Immature natural killer cell (primary cell): ENCODE data around the gene KNOP1. TPM values are rescaled to one million over a fixed set of nuclear protein-coding genes. Genes with fewer than 3 reads are reported as not detected.

Experiments used
- DNase-seq, 3 donors: peaks; one replicate each; pipeline ENCODE4 v3.0.0; 2022; ENCODE audit warnings: mixed read lengths in 1 of 3
- H3K27ac Mint-ChIP-seq, 6 donors: one replicate each; pipeline ENCODE4 v1.8.0; 2020; ENCODE audit warnings: mixed read lengths in 6 of 6, mild to moderate bottlenecking in 5 of 6, inconsistent platforms in 4 of 6, moderate library complexity in 3 of 6
- H3K27me3 Mint-ChIP-seq, 3 donors: one replicate each; pipeline ENCODE4 v1.8.0; 2020 to 2021; ENCODE audit warnings: low read depth in 3 of 3, mild to moderate bottlenecking in 3 of 3, mixed read lengths in 3 of 3, moderate library complexity in 3 of 3, inconsistent platforms in 1 of 3
- H3K36me3 Mint-ChIP-seq, 3 donors: one replicate each; pipeline ENCODE4 v1.8.0; 2020; ENCODE audit warnings: mixed read lengths in 3 of 3, inconsistent platforms in 2 of 3, mild to moderate bottlenecking in 2 of 3
- H3K4me1 Mint-ChIP-seq, 2 donors: one replicate each; pipeline ENCODE4 v1.8.0; 2020; ENCODE audit warnings: inconsistent platforms in 2 of 2, mild to moderate bottlenecking in 2 of 2, mixed read lengths in 2 of 2, moderate library complexity in 1 of 2
- H3K4me3 Mint-ChIP-seq, 5 donors: one replicate each; pipeline ENCODE4 v1.8.0; 2020; ENCODE audit warnings: mild to moderate bottlenecking in 5 of 5, mixed read lengths in 5 of 5, inconsistent platforms in 3 of 5, moderate library complexity in 3 of 5
- H3K9me3 Mint-ChIP-seq, 6 donors: one replicate each; pipeline ENCODE4 v1.8.0; 2020; ENCODE audit warnings: mild to moderate bottlenecking in 6 of 6, mixed read lengths in 6 of 6, inconsistent platforms in 4 of 6, moderate library complexity in 3 of 6
- polyA plus RNA-seq, 3 donors: library from polyadenylated mRNA; unstranded; fragments of 300-500 nt; fragmentation: Illumina TruSeq; gene quantifications; one replicate each; pipeline ENCODE4 v1.2.3, GENCODE V29; 2021

KNOP1 gene
- polyA plus RNA-seq, 3 donors from 2014 or later = 2.8 to 9.3 (median 3.6) TPM

GRCh38 chr16:19708296-19709205 lies 9.5 kb downstream of the KNOP1 start:
- no peak for DNase-seq
- H3K4me3 Mint-ChIP-seq = no peak overlapping the region
- no peak overlapping the region for H3K27ac Mint-ChIP-seq
- no peaks in the 10 kb centered on the region for H3K4me1 Mint-ChIP-seq
- peaks cover 11 to 35% (median 15%) of the 10 kb centered on the region in 3 donors for H3K36me3 Mint-ChIP-seq
- peaks cover 0 to 4% (median 3%) of the 10 kb centered on the region in 3 donors for H3K27me3 Mint-ChIP-seq
- H3K9me3 Mint-ChIP-seq = no peaks in the 10 kb centered on the region

- Mint-ChIP-seq H3K9me3 (no peaks in the 10 kb centered on the region), H3K36me3 (peaks cover 15 to 37% (median 16%) of the 10 kb centered on the region in 3 donors), H3K4me3 (no peak overlapping the region), H3K27ac (no peak overlapping the region), H3K4me1 (no peaks in the 10 kb centered on the region), H3K27me3 (peaks cover 0 to 3% (median 1%) of the 10 kb centered on the region in 3 donors)
- no peak for DNase-seq
Observed at GRCh38 chr16:19707569-19708295, 10.3 kb downstream of the KNOP1 start.

- Mint-ChIP-seq H3K27ac (no peak overlapping the region), H3K9me3 (no peaks in the 10 kb centered on the region), H3K4me1 (no peaks in the 10 kb centered on the region), H3K36me3 (peaks cover 15 to 41% (median 19%) of the 10 kb centered on the region in 3 donors), H3K27me3 (peaks cover 0 to 3% (median 1%) of the 10 kb centered on the region in 3 donors), H3K4me3 (no peak overlapping the region)
- DNase-seq = no peak
Observed at GRCh38 chr16:19706846-19707245, 11.2 kb downstream of the KNOP1 start.

- Mint-ChIP-seq H3K4me1 (no peaks in the 10 kb centered on the region), H3K9me3 (no peaks in the 10 kb centered on the region), H3K27me3 (peaks cover 0 to 3% (median 1%) of the 10 kb centered on the region in 3 donors), H3K27ac (no peak overlapping the region), H3K36me3 (peaks cover 12 to 40% (median 19%) of the 10 kb centered on the region in 3 donors), H3K4me3 (no peak overlapping the region)
- no peak for DNase-seq
Observed at GRCh38 chr16:19705843-19706242, 12.2 kb downstream of the KNOP1 start.

- peaks cover 0 to 3% (median 1%) of the 10 kb centered on the region in 3 donors for H3K27me3 Mint-ChIP-seq
- H3K9me3 Mint-ChIP-seq = no peaks in the 10 kb centered on the region
- H3K36me3 Mint-ChIP-seq = peaks cover 12 to 46% (median 24%) of the 10 kb centered on the region in 3 donors
- H3K27ac Mint-ChIP-seq = no peak overlapping the region
- no peaks in the 10 kb centered on the region for H3K4me1 Mint-ChIP-seq
- DNase-seq = no peak
- H3K4me3 Mint-ChIP-seq = no peak overlapping the region
Observed at GRCh38 chr16:19705146-19705501, 12.9 kb downstream of the KNOP1 start.

GRCh38 chr16:19704321-19705145 lies 13.5 kb downstream of the KNOP1 start:
- Mint-ChIP-seq H3K36me3 (peaks cover 8 to 44% (median 22%) of the 10 kb centered on the region in 3 donors), H3K4me1 (no peaks in the 10 kb centered on the region)

GRCh38 chr16:19703172-19703889 lies 14.7 kb downstream of the KNOP1 start:
- H3K9me3 Mint-ChIP-seq = no peaks in the 10 kb centered on the region
- H3K27me3 Mint-ChIP-seq = peaks cover 0 to 1% (median 0%) of the 10 kb centered on the region in 3 donors
- DNase-seq = no peak
- peaks cover under 1 to 2% of the 10 kb centered on the region in 2 donors for H3K4me1 Mint-ChIP-seq
- H3K27ac Mint-ChIP-seq = peak overlapping the region in 2 of 6 donors; percentile 15 to 40
- no peak overlapping the region for H3K4me3 Mint-ChIP-seq
- peaks cover 4 to 47% (median 20%) of the 10 kb centered on the region in 3 donors for H3K36me3 Mint-ChIP-seq

More at GRCh38 chr16:19704321-19705145, 13.5 kb downstream of the KNOP1 start:
- H3K4me3 Mint-ChIP-seq = no peak overlapping the region
- no peak overlapping the region for H3K27ac Mint-ChIP-seq
- H3K9me3 Mint-ChIP-seq = no peaks in the 10 kb centered on the region
- peaks cover 0 to 3% (median 0%) of the 10 kb centered on the region in 3 donors for H3K27me3 Mint-ChIP-seq
- DNase-seq = no peak

- no peak overlapping the region for H3K27ac Mint-ChIP-seq
- no peak for DNase-seq
- H3K4me3 Mint-ChIP-seq = no peak overlapping the region
- H3K9me3 Mint-ChIP-seq = no peaks in the 10 kb centered on the region
- peaks cover 8 to 45% (median 22%) of the 10 kb centered on the region in 3 donors for H3K36me3 Mint-ChIP-seq
- peaks cover 0 to 1% (median 0%) of the 10 kb centered on the region in 3 donors for H3K27me3 Mint-ChIP-seq
- peaks cover 20% of the 10 kb centered on the region in 2 donors for H3K4me1 Mint-ChIP-seq
Observed at GRCh38 chr16:19701091-19701490, 16.9 kb downstream of the KNOP1 start.

GRCh38 chr16:19700319-19700781 lies 17.7 kb downstream of the KNOP1 start:
- Mint-ChIP-seq H3K9me3 (no peaks in the 10 kb centered on the region), H3K27me3 (peaks cover 0 to 1% (median 0%) of the 10 kb centered on the region in 3 donors), H3K36me3 (peaks cover 8 to 42% (median 22%) of the 10 kb centered on the region in 3 donors), H3K4me1 (peaks cover 24 to 25% of the 10 kb centered on the region in 2 donors), H3K27ac (peak overlapping the region in 1 of 6 donors; percentile 34), H3K4me3 (no peak overlapping the region)
- no peak for DNase-seq

- Mint-ChIP-seq H3K36me3 (peaks cover 8 to 40% (median 22%) of the 10 kb centered on the region in 3 donors), H3K4me3 (no peak overlapping the region), H3K9me3 (no peaks in the 10 kb centered on the region), H3K27ac (no peak overlapping the region), H3K27me3 (peaks cover 0 to 1% (median 0%) of the 10 kb centered on the region in 3 donors), H3K4me1 (peaks cover 27 to 28% of the 10 kb centered on the region in 2 donors)
- DNase-seq = no peak
Observed at GRCh38 chr16:19699472-19699871, 18.6 kb downstream of the KNOP1 start.

GRCh38 chr16:19698480-19699465 lies 19.3 kb downstream of the KNOP1 start:
- Mint-ChIP-seq H3K36me3 (peaks cover 6 to 44% (median 25%) of the 10 kb centered on the region in 3 donors), H3K4me1 (peaks cover 27 to 28% of the 10 kb centered on the region in 2 donors), H3K9me3 (no peaks in the 10 kb centered on the region), H3K27me3 (peaks cover 0 to 1% (median 0%) of the 10 kb centered on the region in 3 donors), H3K4me3 (peak overlapping the region in 2 of 5 donors; percentile 10 to 63), H3K27ac (peak overlapping the region in 3 of 6 donors; percentile 4 to 69 (median 62))
- no peak for DNase-seq
